NB4 (cell line): Measurements from ENCODE around the gene SELPLG.

ENCODE experiments used
- DNase-seq: peaks from one replicate; pipeline ENCODE4 v3.0.0; 2010; ENCODE audit warnings: low read depth
- H3K4me3 ChIP-seq: one replicate; pipeline ENCODE4 v1.5.1; 2011; ENCODE audit warnings: mild to moderate bottlenecking, low read depth, low read length, moderate library complexity
- CTCF ChIP-seq: IDR thresholded peaks from one replicate; pipeline ENCODE4 v1.5.1; 2012; ENCODE audit warnings: low read depth, low read length
- MAX ChIP-seq: IDR thresholded peaks from 2 replicates; pipeline ENCODE4 v1.6.1; 2011; ENCODE audit warnings: low read depth, low read length
- MYC ChIP-seq: IDR thresholded peaks from 2 replicates; pipeline ENCODE4 v1.6.1; 2011; ENCODE audit warnings: low read depth, low read length
- POLR2A ChIP-seq: IDR thresholded peaks from 2 replicates; pipeline ENCODE4 v1.6.1; 2011; ENCODE audit warnings: mild to moderate bottlenecking; ENCODE audit not compliant: insufficient read length; ENCODE audit errors: extremely low read depth

SELPLG gene

GRCh38 chr12:108676707-108677106, 43.0 kb upstream of the SELPLG start:
- H3K4me3 ChIP-seq, result no peak overlapping the region
- no peak for TF ChIP-seq POLR2A
- no peak for TF ChIP-seq MYC
- no peak for TF ChIP-seq MAX
- no peak for TF ChIP-seq CTCF
- no peak for DNase-seq

GRCh38 chr12:108675792-108676191, 42.1 kb upstream of the SELPLG start:
- no peak for TF ChIP-seq POLR2A
- no peak for TF ChIP-seq MYC
- TF ChIP-seq CTCF, result no peak
- no peak for TF ChIP-seq MAX
- DNase-seq, result no peak
- no peak overlapping the region for H3K4me3 ChIP-seq

GRCh38 chr12:108672054-108672453, 38.4 kb upstream of the SELPLG start:
- H3K4me3 ChIP-seq, result no peak overlapping the region
- DNase-seq, result no peak
- TF ChIP-seq POLR2A (no peak), MAX (no peak), MYC (no peak), CTCF (no peak)

GRCh38 chr12:108671110-108671509, 37.4 kb upstream of the SELPLG start:
- DNase-seq, result peak; percentile 62
- H3K4me3 ChIP-seq, result no peak overlapping the region
- TF ChIP-seq MAX (no peak), CTCF (no peak), POLR2A (no peak), MYC (no peak)

GRCh38 chr12:108670066-108670631, 36.5 kb upstream of the SELPLG start:
- DNase-seq, result no peak
- TF ChIP-seq MAX, result no peak
- no peak for TF ChIP-seq CTCF
- no peak for TF ChIP-seq POLR2A
- TF ChIP-seq MYC, result no peak
- no peak overlapping the region for H3K4me3 ChIP-seq

GRCh38 chr12:108668542-108668941, 34.8 kb upstream of the SELPLG start:
- no peak for DNase-seq
- H3K4me3 ChIP-seq, result no peak overlapping the region
- TF ChIP-seq POLR2A (no peak), MYC (no peak), CTCF (no peak), MAX (no peak)
